Keratinocyte (primary cell): ENCODE data around the gene KIAA0930. TPM values are rescaled to one million over a fixed set of nuclear protein-coding genes. Genes with fewer than 3 reads are reported as not detected.
"Not testable (repeated sequence)": the region's sequence is repeated elsewhere in the genome, so short reads cannot be mapped to it uniquely, and the experiment has no call there.

Source experiments
- DNase-seq: peaks from one replicate; pipeline ENCODE4 v3.0.0-alpha.2; 2011; ENCODE audit warnings: low read depth, missing footprints, low spot score
- FAIRE-seq: peaks from 2 replicates; lab custom pipeline; 2011; peaks lifted over from hg19 to GRCh38; lab: Jason Lieb, UNC
- H2AFZ ChIP-seq: 2 replicates; pipeline ENCODE4 v1.6.0; 2012; ENCODE audit warnings: low read length, control low read depth, inconsistent platforms; ENCODE audit not compliant: control insufficient read depth
- H3K27ac ChIP-seq: 2 replicates; pipeline ENCODE4 v1.5.1; 2011; ENCODE audit warnings: low read length; ENCODE audit not compliant: control insufficient read depth, insufficient read depth
- H3K27me3 ChIP-seq: 3 replicates; pipeline ENCODE4 v1.6.0; 2011; ENCODE audit warnings: low read length; ENCODE audit not compliant: control insufficient read depth, insufficient read depth; ENCODE audit errors: extremely low read depth
- H3K36me3 ChIP-seq, 2 experiments: 2 replicates in 1 of 2; 3 replicates in 1 of 2; pipeline ENCODE4 v1.5.1; 2011; ENCODE audit warnings: low read length in 2 of 2, mild to moderate bottlenecking in 1 of 2; ENCODE audit not compliant: control insufficient read depth in 2 of 2, insufficient read depth in 2 of 2; ENCODE audit errors: extremely low read depth in 1 of 2
- H3K4me1 ChIP-seq: 3 replicates; pipeline ENCODE4 v1.5.1; 2011; ENCODE audit warnings: low read length; ENCODE audit not compliant: control insufficient read depth, insufficient read depth; ENCODE audit errors: extremely low read depth
- H3K4me2 ChIP-seq: 3 replicates; pipeline ENCODE4 v1.6.0; 2011; ENCODE audit warnings: low read depth, low read length; ENCODE audit not compliant: control insufficient read depth, insufficient read depth; ENCODE audit errors: extremely low read depth
- H3K4me3 ChIP-seq, 3 experiments: fragments of 200-600 bp in 1 of 3; sonication (generic) in 1 of 3; 2 replicates in 2 of 3; 3 replicates in 1 of 3; pipeline ENCODE4 v1.5.1; 2011 to 2016; ENCODE audit warnings: low read length in 3 of 3, mild to moderate bottlenecking in 3 of 3, control low read depth in 2 of 3, inconsistent platforms in 1 of 3, low read depth in 1 of 3, mixed read lengths in 1 of 3, mixed run types in 1 of 3, moderate library complexity in 1 of 3; ENCODE audit not compliant: control insufficient read depth in 2 of 3, insufficient read depth in 2 of 3; ENCODE audit errors: extremely low read depth in 1 of 3
- H3K79me2 ChIP-seq: 2 replicates; pipeline ENCODE4 v1.6.0; 2012; ENCODE audit warnings: low read length; ENCODE audit not compliant: control insufficient read depth, insufficient read depth
- H3K9ac ChIP-seq: 3 replicates; pipeline ENCODE4 v1.6.0; 2011; ENCODE audit warnings: low read length; ENCODE audit not compliant: control insufficient read depth, insufficient read depth; ENCODE audit errors: extremely low read depth
- H3K9me1 ChIP-seq: 3 replicates; pipeline ENCODE4 v1.6.0; 2011; ENCODE audit warnings: low read length; ENCODE audit not compliant: control insufficient read depth, insufficient read depth; ENCODE audit errors: extremely low read depth
- H3K9me3 ChIP-seq: 2 replicates; pipeline ENCODE4 v1.5.1; 2012; ENCODE audit warnings: low read depth, low read length; ENCODE audit not compliant: control insufficient read depth
- H4K20me1 ChIP-seq: 3 replicates; pipeline ENCODE4 v1.6.0; 2011; ENCODE audit warnings: low read length; ENCODE audit not compliant: control insufficient read depth, insufficient read depth; ENCODE audit errors: extremely low read depth
- EZH2 ChIP-seq: IDR thresholded peaks from one replicate; pipeline ENCODE4 v1.6.1; 2012; ENCODE audit warnings: inconsistent platforms, mild to moderate bottlenecking, low read length, moderate library complexity
- dilution Hi-C: fragments of 300-500 bp; cut with MboI; formaldehyde crosslinking; loops from one replicate; pipeline ENCODE4 v1.7.0; 2020; ENCODE audit warnings: low sequenced_read_pairs; ENCODE audit not compliant: extremely low pct_ligation_motif_present
- polyA plus RNA-seq, 5 experiments: library from polyadenylated mRNA; depleted of rRNA in 3 of 5; stranded (reverse) in 3 of 5; stranded (forward) in 1 of 5; unstranded in 1 of 5; fragments of >200 nt; gene quantifications; 1 replicate in 1 of 5; 2 replicates in 3 of 5; 3 replicates in 1 of 5; pipeline versions ENCODE4 v1.2.1 to v1.2.3, GENCODE V29; 2011 to 2012; ENCODE audit warnings: missing spikeins in 2 of 5, low read depth in 1 of 5, low replicate concordance in 1 of 5
- TF ChIP-seq, protein P1 (sequence below), 3 experiments: IDR thresholded peaks in 1 of 3; conservative IDR thresholded peaks in 1 of 3; optimal IDR thresholded peaks in 1 of 3; 2 replicates in 2 of 3; 3 replicates in 1 of 3; pipeline versions ENCODE3 to v1.5.1; 2011; ENCODE audit warnings: low read length in 3 of 3, mild to moderate bottlenecking in 3 of 3, moderate library complexity in 2 of 3, control low read depth in 1 of 3, inconsistent platforms in 1 of 3; ENCODE audit not compliant: insufficient read depth in 2 of 3; ENCODE audit errors: extremely low read depth in 1 of 3

Gene KIAA0930
- polyA plus RNA-seq, 1 donor (not counting 4 experiments of a cell fraction or from before 2014, with no cell fraction given) = 115 TPM

DNA sequence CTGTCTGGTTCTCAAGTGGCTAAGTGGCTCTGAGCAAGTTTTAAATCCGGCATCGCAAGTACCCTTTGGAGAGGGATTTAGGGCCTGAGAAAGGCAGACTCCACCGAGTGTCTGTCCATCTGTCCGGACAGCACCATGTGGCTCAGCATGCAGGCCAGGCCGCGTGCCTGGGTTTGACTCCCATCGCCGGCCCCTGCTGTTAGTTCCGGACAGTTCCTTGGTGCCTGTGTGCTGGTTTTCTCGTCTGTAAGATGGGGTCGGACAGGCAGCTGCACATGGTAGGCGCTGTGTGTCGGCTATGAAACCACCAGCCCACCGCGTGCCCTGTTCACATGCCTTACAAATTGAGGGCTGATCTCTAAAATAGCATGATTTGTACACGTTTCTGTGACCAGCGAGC, 46.0 kb downstream of the KIAA0930 start:
- peaks cover 32 to 52% of the 10 kb centered on the region in 2 experiments for H3K36me3 ChIP-seq

DNA sequence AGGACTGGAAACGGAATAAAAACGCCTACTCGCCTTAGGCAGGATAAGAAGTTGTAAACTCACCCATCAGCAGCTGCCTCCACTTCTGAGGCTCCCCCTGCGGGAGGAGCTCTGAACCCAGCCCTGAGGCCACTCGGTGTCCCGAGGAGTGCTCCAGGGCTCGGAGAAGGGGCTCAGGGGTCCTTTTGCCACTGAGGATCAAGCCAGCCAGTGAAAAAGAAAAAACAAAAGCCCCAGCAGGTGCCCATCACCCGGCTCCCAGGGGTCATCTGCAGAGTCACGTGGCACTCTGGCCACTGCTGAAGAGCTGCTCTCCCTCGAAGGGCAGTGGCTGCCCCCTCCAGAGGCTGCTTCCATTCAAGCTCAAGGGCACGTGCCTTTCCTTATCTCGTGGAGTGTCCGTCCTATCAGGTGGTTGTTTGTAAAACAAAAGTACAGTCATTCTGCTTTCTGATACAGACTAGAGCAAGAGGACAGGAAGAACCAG, 48.0 kb downstream of the KIAA0930 start:
- DNase-seq (no peak), FAIRE-seq (no peak)
- no peak overlapping the region for H2AFZ ChIP-seq
- H3K36me3 ChIP-seq = peaks cover 31 to 39% of the 10 kb centered on the region in 2 experiments
- H3K4me2 ChIP-seq = no peak overlapping the region
- H3K9me1 ChIP-seq = peaks cover 2% of the 10 kb centered on the region
- TF ChIP-seq, protein P1, sequence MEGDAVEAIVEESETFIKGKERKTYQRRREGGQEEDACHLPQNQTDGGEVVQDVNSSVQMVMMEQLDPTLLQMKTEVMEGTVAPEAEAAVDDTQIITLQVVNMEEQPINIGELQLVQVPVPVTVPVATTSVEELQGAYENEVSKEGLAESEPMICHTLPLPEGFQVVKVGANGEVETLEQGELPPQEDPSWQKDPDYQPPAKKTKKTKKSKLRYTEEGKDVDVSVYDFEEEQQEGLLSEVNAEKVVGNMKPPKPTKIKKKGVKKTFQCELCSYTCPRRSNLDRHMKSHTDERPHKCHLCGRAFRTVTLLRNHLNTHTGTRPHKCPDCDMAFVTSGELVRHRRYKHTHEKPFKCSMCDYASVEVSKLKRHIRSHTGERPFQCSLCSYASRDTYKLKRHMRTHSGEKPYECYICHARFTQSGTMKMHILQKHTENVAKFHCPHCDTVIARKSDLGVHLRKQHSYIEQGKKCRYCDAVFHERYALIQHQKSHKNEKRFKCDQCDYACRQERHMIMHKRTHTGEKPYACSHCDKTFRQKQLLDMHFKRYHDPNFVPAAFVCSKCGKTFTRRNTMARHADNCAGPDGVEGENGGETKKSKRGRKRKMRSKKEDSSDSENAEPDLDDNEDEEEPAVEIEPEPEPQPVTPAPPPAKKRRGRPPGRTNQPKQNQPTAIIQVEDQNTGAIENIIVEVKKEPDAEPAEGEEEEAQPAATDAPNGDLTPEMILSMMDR (optimal IDR thresholded peaks at IDR 0.05 in 1 of 3, IDR thresholded peaks at IDR 0.05 in 1 of 3, conservative IDR thresholded peaks at IDR 0.05 in 1 of 3; ENCODE audit: extremely low read depth in 1 of 3, insufficient read depth in 2 of 3, low read length in 3 of 3) = peak in 1 of 3 experiments; percentile 3
- TF ChIP-seq EZH2 = no peak
- no peak overlapping the region for H3K4me3 ChIP-seq
- H3K27me3 ChIP-seq = no peaks in the 10 kb centered on the region
- H3K9me3 ChIP-seq = no peaks in the 10 kb centered on the region
- dilution Hi-C loops = no loop called here
- H3K9ac ChIP-seq = no peak overlapping the region
- H3K79me2 ChIP-seq = no peaks in the 10 kb centered on the region
- peaks cover 2% of the 10 kb centered on the region for H4K20me1 ChIP-seq
- no peak overlapping the region for H3K27ac ChIP-seq
- H3K4me1 ChIP-seq = no peaks in the 10 kb centered on the region

More for the DNA sequence above, 46.0 kb downstream of the KIAA0930 start:
- H3K4me1 ChIP-seq = no peaks in the 10 kb centered on the region
- dilution Hi-C loops = no loop called here
- no peak overlapping the region for H3K4me2 ChIP-seq
- H3K79me2 ChIP-seq = no peaks in the 10 kb centered on the region
- DNase-seq (no peak), FAIRE-seq (no peak)
- H3K9me1 ChIP-seq = peaks cover 2% of the 10 kb centered on the region
- H3K9ac ChIP-seq = no peak overlapping the region
- no peak overlapping the region for H3K27ac ChIP-seq
- H3K27me3 ChIP-seq = no peaks in the 10 kb centered on the region
- H3K4me3 ChIP-seq = no peak overlapping the region
- H3K9me3 ChIP-seq = no peaks in the 10 kb centered on the region
- H4K20me1 ChIP-seq = peaks cover 2% of the 10 kb centered on the region
- no peak overlapping the region for H2AFZ ChIP-seq
- TF ChIP-seq, protein P1 (optimal IDR thresholded peaks at IDR 0.05 in 1 of 3, IDR thresholded peaks at IDR 0.05 in 1 of 3, conservative IDR thresholded peaks at IDR 0.05 in 1 of 3; ENCODE audit: extremely low read depth in 1 of 3, insufficient read depth in 2 of 3, low read length in 3 of 3) = no peak
- TF ChIP-seq EZH2 = no peak

DNA sequence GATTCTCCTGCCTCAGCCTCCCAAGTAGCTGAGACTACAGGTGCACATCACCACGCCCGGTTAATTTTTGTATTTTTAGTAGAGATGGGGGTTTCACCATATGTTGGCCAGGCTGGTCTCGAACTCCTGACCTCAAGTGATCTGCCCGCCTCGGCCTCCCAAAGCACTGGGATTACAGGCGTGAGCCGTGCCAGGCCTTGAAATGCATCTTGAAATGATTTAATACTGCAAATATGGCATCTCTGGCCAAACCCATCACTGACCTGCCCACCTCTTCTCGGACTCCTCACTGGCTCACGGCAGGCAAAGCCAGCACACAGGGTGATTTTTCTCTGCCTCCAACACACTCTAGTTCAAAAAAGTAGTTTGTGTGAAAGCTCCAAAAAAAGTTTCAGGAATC, 48.9 kb downstream of the KIAA0930 start:
- H3K4me3 ChIP-seq, H3K9me1 ChIP-seq, H3K9ac ChIP-seq, H3K4me2 ChIP-seq, H3K27ac ChIP-seq, H4K20me1 ChIP-seq, H3K4me1 ChIP-seq, H3K9me3 ChIP-seq, H2AFZ ChIP-seq, DNase-seq, H3K27me3 ChIP-seq, dilution Hi-C loops, H3K79me2 ChIP-seq, FAIRE-seq: not testable (repeated sequence)
- peaks cover 26 to 33% of the 10 kb centered on the region in 2 experiments for H3K36me3 ChIP-seq
